ENCODE measurements around the gene WTAP.

The WTAP gene

GRCh38 chr6:159726918-159727716 lies at the start of gene WTAP:
Gene WTAP, plus strand, starts transcription at chr6:159727506. Its CDS starts 8,760 bp downstream, at chr6:159736266.
- TF ChIP-seq ZNF274 (IDR thresholded peaks at IDR 0.05; ENCODE audit: low read depth, low read length): no peak
- H3K4me3 ChIP-seq (ENCODE audit: low read length): peak within 1 kb of the TSS; percentile 88

GRCh38 chr6:159677506-159678165 lies 49.7 kb upstream of the WTAP start:
- H3K4me3 ChIP-seq (ENCODE audit: low read length): no peak overlapping the region
- no peak for TF ChIP-seq ZNF274 (IDR thresholded peaks at IDR 0.05; ENCODE audit: low read depth, low read length)

GRCh38 chr6:159678574-159678973 lies 48.7 kb upstream of the WTAP start:
- no peak overlapping the region for H3K4me3 ChIP-seq (ENCODE audit: low read length)
- TF ChIP-seq ZNF274 (IDR thresholded peaks at IDR 0.05; ENCODE audit: low read depth, low read length): no peak

GRCh38 chr6:159679091-159680077 lies 47.9 kb upstream of the WTAP start:
- no peak for TF ChIP-seq ZNF274 (IDR thresholded peaks at IDR 0.05; ENCODE audit: low read depth, low read length)
- H3K4me3 ChIP-seq (ENCODE audit: low read length): no peak overlapping the region

GRCh38 chr6:159680104-159680503 lies 47.2 kb upstream of the WTAP start:
- no peak for TF ChIP-seq ZNF274 (IDR thresholded peaks at IDR 0.05; ENCODE audit: low read depth, low read length)
- no peak overlapping the region for H3K4me3 ChIP-seq (ENCODE audit: low read length)

GRCh38 chr6:159681191-159681880 lies 46.0 kb upstream of the WTAP start:
- no peak for TF ChIP-seq ZNF274 (IDR thresholded peaks at IDR 0.05; ENCODE audit: low read depth, low read length)
- H3K4me3 ChIP-seq (ENCODE audit: low read length): no peak overlapping the region

GRCh38 chr6:159682295-159682694 lies 45.0 kb upstream of the WTAP start:
- TF ChIP-seq ZNF274 (IDR thresholded peaks at IDR 0.05; ENCODE audit: low read depth, low read length): no peak
- no peak overlapping the region for H3K4me3 ChIP-seq (ENCODE audit: low read length)

- no peak overlapping the region for H3K4me3 ChIP-seq (ENCODE audit: low read length)
- TF ChIP-seq ZNF274 (IDR thresholded peaks at IDR 0.05; ENCODE audit: low read depth, low read length): no peak
Measured at GRCh38 chr6:159682810-159683209, 44.5 kb upstream of the WTAP start.

- H3K4me3 ChIP-seq (ENCODE audit: low read length): no peak overlapping the region
- TF ChIP-seq ZNF274 (IDR thresholded peaks at IDR 0.05; ENCODE audit: low read depth, low read length): no peak
Measured at GRCh38 chr6:159684013-159684304, 43.3 kb upstream of the WTAP start.

- H3K4me3 ChIP-seq (ENCODE audit: low read length): no peak overlapping the region
- TF ChIP-seq ZNF274 (IDR thresholded peaks at IDR 0.05; ENCODE audit: low read depth, low read length): no peak
Measured at GRCh38 chr6:159686040-159686439, 41.3 kb upstream of the WTAP start.

- no peak for TF ChIP-seq ZNF274 (IDR thresholded peaks at IDR 0.05; ENCODE audit: low read depth, low read length)
- no peak overlapping the region for H3K4me3 ChIP-seq (ENCODE audit: low read length)
Measured at GRCh38 chr6:159686703-159687102, 40.6 kb upstream of the WTAP start.

GRCh38 chr6:159687341-159687740 lies 40.0 kb upstream of the WTAP start:
- no peak for TF ChIP-seq ZNF274 (IDR thresholded peaks at IDR 0.05; ENCODE audit: low read depth, low read length)
- H3K4me3 ChIP-seq (ENCODE audit: low read length): no peak overlapping the region

GRCh38 chr6:159688266-159688905 lies 38.9 kb upstream of the WTAP start:
- H3K4me3 ChIP-seq (ENCODE audit: low read length): no peak overlapping the region
- TF ChIP-seq ZNF274 (IDR thresholded peaks at IDR 0.05; ENCODE audit: low read depth, low read length): no peak
